ENCODE results near the gene CMSS1.

DNA sequence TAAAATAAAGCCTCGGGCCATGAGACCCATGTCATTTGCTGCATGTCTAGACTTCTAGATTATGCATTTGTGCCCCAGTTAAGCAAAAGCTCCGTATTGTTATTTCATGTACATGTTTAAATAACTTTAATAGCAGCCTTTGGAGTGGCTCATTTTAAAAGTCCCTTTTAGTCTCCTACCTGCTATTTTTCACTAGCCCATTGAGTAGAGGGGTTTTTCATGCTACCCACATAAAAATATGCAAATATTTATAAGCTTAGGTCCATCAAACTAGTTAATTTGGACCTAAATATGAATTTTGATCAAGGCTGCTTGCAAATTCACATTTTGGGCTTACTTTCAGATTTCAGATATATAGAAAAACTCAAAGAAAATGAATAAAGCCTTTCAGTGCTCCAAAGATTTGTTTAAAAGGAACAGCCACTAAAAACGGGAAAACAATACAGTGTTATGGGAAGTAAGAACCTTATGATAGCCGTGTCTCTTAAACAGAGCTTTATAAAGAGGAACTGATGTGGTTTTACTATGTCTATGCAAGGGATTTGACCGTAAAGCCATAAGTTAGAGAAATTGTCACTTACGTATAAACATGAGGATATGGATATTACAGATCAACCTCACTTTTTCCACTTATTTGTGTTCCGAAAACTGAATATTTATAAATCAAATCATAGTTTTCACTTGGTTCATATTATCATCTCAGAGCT lies 266.6 kb downstream of the CMSS1 start:
- TF ChIP-seq, protein P1, sequence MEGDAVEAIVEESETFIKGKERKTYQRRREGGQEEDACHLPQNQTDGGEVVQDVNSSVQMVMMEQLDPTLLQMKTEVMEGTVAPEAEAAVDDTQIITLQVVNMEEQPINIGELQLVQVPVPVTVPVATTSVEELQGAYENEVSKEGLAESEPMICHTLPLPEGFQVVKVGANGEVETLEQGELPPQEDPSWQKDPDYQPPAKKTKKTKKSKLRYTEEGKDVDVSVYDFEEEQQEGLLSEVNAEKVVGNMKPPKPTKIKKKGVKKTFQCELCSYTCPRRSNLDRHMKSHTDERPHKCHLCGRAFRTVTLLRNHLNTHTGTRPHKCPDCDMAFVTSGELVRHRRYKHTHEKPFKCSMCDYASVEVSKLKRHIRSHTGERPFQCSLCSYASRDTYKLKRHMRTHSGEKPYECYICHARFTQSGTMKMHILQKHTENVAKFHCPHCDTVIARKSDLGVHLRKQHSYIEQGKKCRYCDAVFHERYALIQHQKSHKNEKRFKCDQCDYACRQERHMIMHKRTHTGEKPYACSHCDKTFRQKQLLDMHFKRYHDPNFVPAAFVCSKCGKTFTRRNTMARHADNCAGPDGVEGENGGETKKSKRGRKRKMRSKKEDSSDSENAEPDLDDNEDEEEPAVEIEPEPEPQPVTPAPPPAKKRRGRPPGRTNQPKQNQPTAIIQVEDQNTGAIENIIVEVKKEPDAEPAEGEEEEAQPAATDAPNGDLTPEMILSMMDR (conservative IDR thresholded peaks at IDR 0.05; ENCODE audit: low read depth, low read length) = no peak
- no peak for TF ChIP-seq EZH2 (IDR thresholded peaks at IDR 0.05; ENCODE audit: borderline replicate concordance, low read depth, low read length, poor library complexity, severe bottlenecking)

All from A673 (cell line).